ENCODE measurements around the gene RFPL4A. TPM values are rescaled to one million over a fixed set of nuclear protein-coding genes. Genes with fewer than 3 reads are reported as not detected.
"Not testable (repeated sequence)": the region's sequence is repeated elsewhere in the genome, so short reads cannot be mapped to it uniquely, and the experiment has no call there.

Gene RFPL4A
- total RNA-seq (2022) (not detected in 2 replicates), Bru-seq, nascent RNA (not detected), BruChase-seq, experiment 1, labeled RNA remaining after a 2-hour chase (not detected), BruChase-seq, experiment 2, labeled RNA remaining after a 6-hour chase (not detected)
- long read RNA-seq = 0 reads

DNA sequence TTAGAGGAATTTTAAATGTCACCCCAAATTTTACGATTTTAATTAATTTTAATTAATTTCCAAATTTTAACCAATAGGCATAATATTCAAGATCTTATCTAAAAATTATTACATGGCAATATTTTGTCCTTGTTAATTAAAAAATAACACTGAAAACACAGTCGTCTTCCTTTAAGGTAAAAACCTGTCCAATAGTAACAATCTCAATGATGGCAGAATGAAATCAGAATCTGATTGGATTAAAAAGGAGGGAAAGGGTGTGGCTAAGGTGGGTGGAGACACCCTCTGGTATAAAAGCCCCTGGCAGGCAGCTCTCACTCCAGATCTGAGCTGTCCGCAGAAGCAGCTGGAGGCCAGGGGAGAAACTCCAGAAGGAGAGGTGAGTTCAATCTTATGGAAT is at the start of gene RFPL4A:
Gene RFPL4A (plus strand): TSS at position 301 of the 400 bp plus-strand sequence. CDS start 2,704 bp downstream, outside the sequence.
- H3K4me3 ChIP-seq (ENCODE audit: low read depth, low read length); BruUV-seq (replicated peaks); H3K36me3 Mint-ChIP-seq (ENCODE audit: insufficient read depth, unreplicated experiment); H3K27me3 ChIP-seq (replicated peaks; ENCODE audit: control insufficient read depth, insufficient read depth, low read length); H3K9me3 Mint-ChIP-seq (ENCODE audit: unreplicated experiment); H3K27ac Mint-ChIP-seq (ENCODE audit: unreplicated experiment); H3K4me1 Mint-ChIP-seq (ENCODE audit: low read depth, unreplicated experiment); H3K4me1 ChIP-seq; H3K36me3 ChIP-seq (ENCODE audit: control insufficient read depth, insufficient read depth, low read length); intact Hi-C loops (cut with micrococcal nuclease; ENCODE audit: unreplicated experiment); CTCF ChIA-PET; H3K9me3 ChIP-seq; DNase-seq; POLR2A ChIA-PET: not testable (repeated sequence)
- Mint-ChIP-seq H3K27me3 (ENCODE audit: insufficient read depth, unreplicated experiment) (peaks cover 12% of the 10 kb centered on the region), H3K4me3 (ENCODE audit: unreplicated experiment) (peak within 1 kb of the TSS; percentile 2)

- H3K36me3 Mint-ChIP-seq (ENCODE audit: insufficient read depth, unreplicated experiment) = peaks cover 36% of the 10 kb centered on the region
- Histone ChIP-seq H3K4me3 (ENCODE audit: low read depth, low read length) (no peak overlapping the region), H3K4me1 (no peaks in the 10 kb centered on the region), H3K36me3 (ENCODE audit: control insufficient read depth, insufficient read depth, low read length) (no peaks in the 10 kb centered on the region), H3K27me3 (replicated peaks; ENCODE audit: control insufficient read depth, insufficient read depth, low read length) (no peaks in the 10 kb centered on the region), H3K9me3 (no peaks in the 10 kb centered on the region)
- no peak for TF ChIP-seq CTCF (IDR thresholded peaks at IDR 0.05; ENCODE audit: insufficient read depth in 1 of 2, low read depth in 1 of 2, low read length in 1 of 2, severe bottlenecking in 1 of 2, unreplicated experiment in 1 of 2)
- peaks cover 18% of the 10 kb centered on the region for H3K9me3 Mint-ChIP-seq (ENCODE audit: unreplicated experiment)
- CTCF ChIA-PET = no interaction called here
- POLR2A ChIA-PET = no interaction called here
- BruUV-seq (replicated peaks) = no TSS peak
- no peaks in the 10 kb centered on the region for H3K4me1 Mint-ChIP-seq (ENCODE audit: low read depth, unreplicated experiment)
- intact Hi-C loops (cut with micrococcal nuclease; ENCODE audit: unreplicated experiment) = no loop called here
- no peak for DNase-seq
- H3K4me3 Mint-ChIP-seq (ENCODE audit: unreplicated experiment) = peak overlapping the region; percentile 16
- no peak overlapping the region for H3K27ac Mint-ChIP-seq (ENCODE audit: unreplicated experiment)
- peaks cover 6% of the 10 kb centered on the region for H3K27me3 Mint-ChIP-seq (ENCODE audit: insufficient read depth, unreplicated experiment)
Observed at GRCh38 chr19:55711719-55712118, 47.2 kb upstream of the RFPL4A start.

DNA sequence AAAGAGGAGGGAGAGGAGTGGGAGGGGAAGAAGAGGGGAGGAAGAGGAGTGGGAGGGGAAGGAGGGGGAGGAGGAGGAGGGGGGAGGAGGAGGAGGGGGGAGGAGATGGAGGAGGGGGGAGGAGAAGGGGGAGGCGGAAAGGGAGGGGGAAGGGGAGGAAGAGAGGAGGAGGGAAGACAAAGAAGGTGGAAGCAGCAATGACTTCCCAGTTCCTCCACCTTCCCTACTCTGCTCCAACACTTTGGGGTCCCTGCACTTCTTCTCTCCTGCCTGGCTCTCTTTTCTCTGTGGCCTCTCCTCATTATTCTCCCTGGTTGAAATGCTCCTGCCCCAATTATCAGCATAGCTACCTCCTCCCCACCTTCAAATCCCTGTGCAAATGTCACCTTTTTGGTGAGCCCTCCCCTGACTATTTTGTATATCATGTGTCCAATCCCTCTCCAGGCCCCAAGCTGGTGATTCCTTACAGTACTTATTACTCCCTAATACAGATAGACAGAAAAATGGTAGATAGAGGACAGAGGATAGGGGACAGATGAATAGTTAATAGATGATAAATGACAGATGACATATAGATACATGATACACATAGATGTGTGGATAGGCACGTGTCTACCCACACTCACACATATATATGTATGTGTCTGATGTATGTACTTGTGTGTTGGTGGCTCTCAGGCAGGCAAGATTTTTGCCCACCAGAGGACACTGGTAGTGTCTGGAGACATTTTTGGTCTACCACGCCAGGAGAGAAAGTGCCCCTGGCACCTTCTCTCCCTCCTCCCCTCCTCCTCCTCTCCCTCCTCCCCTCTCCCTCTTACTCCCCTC is 45.9 kb upstream of the RFPL4A start:
- Mint-ChIP-seq H3K4me1 (ENCODE audit: low read depth, unreplicated experiment) (peaks cover 10% of the 10 kb centered on the region), H3K4me3 (ENCODE audit: unreplicated experiment) (peak overlapping the region; percentile 16), H3K9me3 (ENCODE audit: unreplicated experiment) (peaks cover 18% of the 10 kb centered on the region), H3K27ac (ENCODE audit: unreplicated experiment) (peak overlapping the region; percentile 51), H3K27me3 (ENCODE audit: insufficient read depth, unreplicated experiment) (peaks cover 6% of the 10 kb centered on the region), H3K36me3 (ENCODE audit: insufficient read depth, unreplicated experiment) (peaks cover 25% of the 10 kb centered on the region)
- H3K9me3 ChIP-seq = no peaks in the 10 kb centered on the region
- ChIA-PET CTCF (no interaction called here), POLR2A (no interaction called here)
- H3K4me1 ChIP-seq = peaks cover 7% of the 10 kb centered on the region
- no peak for DNase-seq
- no peak overlapping the region for H3K4me3 ChIP-seq (ENCODE audit: low read depth, low read length)
- TF ChIP-seq CTCF (IDR thresholded peaks at IDR 0.05; ENCODE audit: insufficient read depth in 1 of 2, low read depth in 1 of 2, low read length in 1 of 2, severe bottlenecking in 1 of 2, unreplicated experiment in 1 of 2) = no peak
- H3K36me3 ChIP-seq (ENCODE audit: control insufficient read depth, insufficient read depth, low read length) = no peaks in the 10 kb centered on the region
- BruUV-seq (replicated peaks) = no TSS peak
- intact Hi-C loops (cut with micrococcal nuclease; ENCODE audit: unreplicated experiment) = no loop called here
- no peaks in the 10 kb centered on the region for H3K27me3 ChIP-seq (replicated peaks; ENCODE audit: control insufficient read depth, insufficient read depth, low read length)
